ENCODE results near the gene VRK2.

The VRK2 gene

DNA sequence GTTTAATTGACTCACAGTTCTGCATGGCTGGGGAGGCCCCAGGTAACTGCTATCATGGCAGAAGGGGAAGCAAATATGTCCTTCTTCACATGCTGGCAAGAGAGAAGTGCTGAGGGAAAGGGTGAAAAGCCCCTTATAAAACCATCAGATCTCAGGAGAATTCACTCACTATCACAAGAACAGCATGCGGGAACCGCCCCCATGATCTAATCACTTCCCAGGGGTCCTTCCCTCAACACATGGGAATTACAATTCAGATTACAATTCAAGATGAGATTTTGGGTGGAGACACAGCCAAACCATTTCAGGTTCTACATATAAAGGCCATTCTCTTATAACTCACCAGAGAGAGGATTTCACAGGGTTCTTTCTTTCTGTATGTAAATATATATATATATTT is 62.9 kb downstream of the VRK2 start:
- no peak for TF ChIP-seq FOXP2 (optimal IDR thresholded peaks at IDR 0.05; ENCODE audit: borderline replicate concordance, extremely low read depth, extremely low read length, insufficient read depth)
- TF ChIP-seq SIN3A (IDR thresholded peaks at IDR 0.05; ENCODE audit: borderline replicate concordance, insufficient read depth, low read length), result no peak
- no peak for TF ChIP-seq TAF1 (IDR thresholded peaks at IDR 0.05; ENCODE audit: borderline replicate concordance, insufficient read depth, low read length)
- TF ChIP-seq, protein P1, sequence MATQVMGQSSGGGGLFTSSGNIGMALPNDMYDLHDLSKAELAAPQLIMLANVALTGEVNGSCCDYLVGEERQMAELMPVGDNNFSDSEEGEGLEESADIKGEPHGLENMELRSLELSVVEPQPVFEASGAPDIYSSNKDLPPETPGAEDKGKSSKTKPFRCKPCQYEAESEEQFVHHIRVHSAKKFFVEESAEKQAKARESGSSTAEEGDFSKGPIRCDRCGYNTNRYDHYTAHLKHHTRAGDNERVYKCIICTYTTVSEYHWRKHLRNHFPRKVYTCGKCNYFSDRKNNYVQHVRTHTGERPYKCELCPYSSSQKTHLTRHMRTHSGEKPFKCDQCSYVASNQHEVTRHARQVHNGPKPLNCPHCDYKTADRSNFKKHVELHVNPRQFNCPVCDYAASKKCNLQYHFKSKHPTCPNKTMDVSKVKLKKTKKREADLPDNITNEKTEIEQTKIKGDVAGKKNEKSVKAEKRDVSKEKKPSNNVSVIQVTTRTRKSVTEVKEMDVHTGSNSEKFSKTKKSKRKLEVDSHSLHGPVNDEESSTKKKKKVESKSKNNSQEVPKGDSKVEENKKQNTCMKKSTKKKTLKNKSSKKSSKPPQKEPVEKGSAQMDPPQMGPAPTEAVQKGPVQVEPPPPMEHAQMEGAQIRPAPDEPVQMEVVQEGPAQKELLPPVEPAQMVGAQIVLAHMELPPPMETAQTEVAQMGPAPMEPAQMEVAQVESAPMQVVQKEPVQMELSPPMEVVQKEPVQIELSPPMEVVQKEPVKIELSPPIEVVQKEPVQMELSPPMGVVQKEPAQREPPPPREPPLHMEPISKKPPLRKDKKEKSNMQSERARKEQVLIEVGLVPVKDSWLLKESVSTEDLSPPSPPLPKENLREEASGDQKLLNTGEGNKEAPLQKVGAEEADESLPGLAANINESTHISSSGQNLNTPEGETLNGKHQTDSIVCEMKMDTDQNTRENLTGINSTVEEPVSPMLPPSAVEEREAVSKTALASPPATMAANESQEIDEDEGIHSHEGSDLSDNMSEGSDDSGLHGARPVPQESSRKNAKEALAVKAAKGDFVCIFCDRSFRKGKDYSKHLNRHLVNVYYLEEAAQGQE (IDR thresholded peaks at IDR 0.05; ENCODE audit: insufficient read depth in 1 of 2, low read depth in 2 of 2, low read length in 2 of 2), result no peak
- no peak for TF ChIP-seq POLR2AphosphoS5 (IDR thresholded peaks at IDR 0.05; ENCODE audit: low read depth, low read length)

DNA sequence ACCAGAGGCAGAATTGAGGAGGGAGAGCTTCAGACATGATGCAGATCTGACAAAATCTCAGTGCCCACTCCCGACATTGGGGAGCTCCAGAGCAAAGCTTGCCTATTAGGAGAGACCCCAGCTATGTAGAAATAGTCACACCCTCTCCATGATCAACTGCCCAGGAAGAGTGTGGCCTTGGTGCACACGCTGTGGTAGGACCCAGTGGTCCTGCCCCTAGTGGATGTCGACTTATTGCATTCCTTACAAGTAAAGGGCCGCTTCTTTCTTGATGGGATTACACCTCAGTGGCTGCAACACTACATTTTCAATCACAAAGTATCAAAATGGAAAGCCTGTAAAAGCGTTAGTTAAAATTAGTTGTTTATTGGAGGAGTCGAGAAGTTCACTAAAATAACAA is 64.2 kb downstream of the VRK2 start:
- TF ChIP-seq POLR2AphosphoS5 (IDR thresholded peaks at IDR 0.05; ENCODE audit: low read depth, low read length) (no peak), SIN3A (IDR thresholded peaks at IDR 0.05; ENCODE audit: borderline replicate concordance, insufficient read depth, low read length) (no peak), FOXP2 (optimal IDR thresholded peaks at IDR 0.05; ENCODE audit: borderline replicate concordance, extremely low read depth, extremely low read length, insufficient read depth) (no peak), TAF1 (IDR thresholded peaks at IDR 0.05; ENCODE audit: borderline replicate concordance, insufficient read depth, low read length) (no peak)
- TF ChIP-seq, protein P1 (IDR thresholded peaks at IDR 0.05; ENCODE audit: insufficient read depth in 1 of 2, low read depth in 2 of 2, low read length in 2 of 2), result no peak

DNA sequence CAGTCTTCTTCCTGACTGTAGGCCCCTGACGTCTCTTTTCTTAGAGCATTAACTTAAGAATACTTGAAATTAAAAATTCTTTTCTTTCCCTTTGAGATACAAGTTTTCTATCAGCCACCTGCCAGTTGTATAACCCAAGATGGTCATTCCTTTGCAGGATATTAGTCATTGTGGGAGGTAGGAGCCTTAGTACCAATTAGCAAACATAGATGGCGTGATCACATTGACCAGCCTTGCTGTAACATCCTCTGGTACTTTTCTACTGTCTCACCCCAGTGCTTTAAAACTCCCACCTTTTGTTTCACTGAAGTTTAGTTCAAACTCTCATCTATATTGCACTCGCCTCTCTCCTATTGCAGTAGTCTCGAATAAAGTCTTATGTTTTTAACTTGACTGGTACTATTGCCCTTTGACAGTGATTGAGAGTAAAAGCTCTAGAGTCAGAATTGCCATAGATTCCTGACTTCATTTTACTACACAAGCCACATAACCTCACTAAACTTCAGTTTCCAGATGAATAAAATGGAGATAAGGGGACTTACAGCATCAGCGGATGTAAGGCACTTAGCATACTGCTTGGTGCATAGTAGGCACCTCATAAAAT is 74.1 kb downstream of the VRK2 start:
- TF ChIP-seq, protein P1 (IDR thresholded peaks at IDR 0.05; ENCODE audit: insufficient read depth in 1 of 2, low read depth in 2 of 2, low read length in 2 of 2), result no peak
- TF ChIP-seq POLR2AphosphoS5 (IDR thresholded peaks at IDR 0.05; ENCODE audit: low read depth, low read length), result no peak
- no peak for TF ChIP-seq TAF1 (IDR thresholded peaks at IDR 0.05; ENCODE audit: borderline replicate concordance, insufficient read depth, low read length)
- TF ChIP-seq SIN3A (IDR thresholded peaks at IDR 0.05; ENCODE audit: borderline replicate concordance, insufficient read depth, low read length), result no peak
- TF ChIP-seq FOXP2 (optimal IDR thresholded peaks at IDR 0.05; ENCODE audit: borderline replicate concordance, extremely low read depth, extremely low read length, insufficient read depth), result no peak

- no peak for TF ChIP-seq FOXP2 (optimal IDR thresholded peaks at IDR 0.05; ENCODE audit: borderline replicate concordance, extremely low read depth, extremely low read length, insufficient read depth)
- TF ChIP-seq TAF1 (IDR thresholded peaks at IDR 0.05; ENCODE audit: borderline replicate concordance, insufficient read depth, low read length), result no peak
- no peak for TF ChIP-seq SIN3A (IDR thresholded peaks at IDR 0.05; ENCODE audit: borderline replicate concordance, insufficient read depth, low read length)
- no peak for TF ChIP-seq POLR2AphosphoS5 (IDR thresholded peaks at IDR 0.05; ENCODE audit: low read depth, low read length)
- TF ChIP-seq, protein P1 (IDR thresholded peaks at IDR 0.05; ENCODE audit: insufficient read depth in 1 of 2, low read depth in 2 of 2, low read length in 2 of 2), result no peak
These were observed 75.4 kb downstream of the VRK2 start for GRCh38 chr2:58122040-58122439.

All from PFSK-1 (cell line).